ENCODE data around the gene NTSR2.

- TF ChIP-seq GATA3 (IDR thresholded peaks at IDR 0.05; ENCODE audit: low read depth, low read length): no peak
- TF ChIP-seq GATA2 (IDR thresholded peaks at IDR 0.05; ENCODE audit: low read depth, low read length): no peak
Observed at GRCh38 chr2:11658208-11659114, 11.5 kb downstream of the NTSR2 start.
